Caco-2 (cell line): ENCODE data around the gene DHH. TPM values are rescaled to one million over a fixed set of nuclear protein-coding genes. Genes with fewer than 3 reads are reported as not detected.

Source experiments
- BruUV-seq: library from RNA; stranded (reverse); fragments of 400-500 nt; replicated peaks from 2 replicates; lab custom pipeline; 2021; lab: Mats Ljungman, UMichigan
- CTCF ChIA-PET: fragments of 300-600 bp; sonication (Branson Sonifier 250); formaldehyde crosslinking; loops from one replicate; lab custom pipeline; 2022; ENCODE audit warnings: antibody characterized with exemption; lab: Charles Lee
- POLR2A ChIA-PET: fragments of 300-600 bp; sonication (Branson Sonifier 250); formaldehyde crosslinking; loops from one replicate; lab custom pipeline; 2022; ENCODE audit warnings: antibody characterized with exemption; lab: Charles Lee
- DNase-seq, 2 experiments: peaks; one replicate each; pipeline versions ENCODE4 v3.0.0 to v3.0.0-alpha.2; 2020 to 2022
- H3K27me3 ChIP-seq: replicated peaks from 2 replicates; pipeline ENCODE4 v1.6.0; 2011; ENCODE audit warnings: low read length; ENCODE audit not compliant: control insufficient read depth, insufficient read depth
- H3K36me3 ChIP-seq: 2 replicates; pipeline ENCODE4 v1.5.1; 2011; ENCODE audit warnings: low read length; ENCODE audit not compliant: control insufficient read depth, insufficient read depth
- H3K4me1 ChIP-seq: fragments of 250-450 bp; sonication (Bioruptor Pico); 2 replicates; pipeline ENCODE4 v1.5.1; 2020; ENCODE audit warnings: mild to moderate bottlenecking
- H3K4me3 ChIP-seq: 2 replicates; pipeline ENCODE4 v1.5.1; 2011; ENCODE audit warnings: low read depth, mild to moderate bottlenecking, control low read depth, low read length
- H3K9me3 ChIP-seq: fragments of 250-450 bp; sonication (Bioruptor Pico); 2 replicates; pipeline ENCODE4 v1.5.1; 2020; ENCODE audit warnings: mild to moderate bottlenecking, moderate library complexity
- H3K27ac Mint-ChIP-seq: one replicate; pipeline ENCODE4 v1.8.0; 2022; ENCODE audit warnings: mixed read lengths; ENCODE audit not compliant: unreplicated experiment
- H3K27me3 Mint-ChIP-seq: one replicate; pipeline ENCODE4 v1.8.0; 2022; ENCODE audit warnings: mixed read lengths; ENCODE audit not compliant: insufficient read depth, unreplicated experiment
- H3K36me3 Mint-ChIP-seq: one replicate; pipeline ENCODE4 v1.8.0; 2022; ENCODE audit warnings: mild to moderate bottlenecking, mixed read lengths; ENCODE audit not compliant: insufficient read depth, unreplicated experiment
- H3K4me1 Mint-ChIP-seq: one replicate; pipeline ENCODE4 v1.8.0; 2022; ENCODE audit warnings: low read depth, mixed read lengths; ENCODE audit not compliant: unreplicated experiment
- H3K4me3 Mint-ChIP-seq: one replicate; pipeline ENCODE4 v1.8.0; 2022; ENCODE audit warnings: mild to moderate bottlenecking, moderate library complexity, mixed read lengths; ENCODE audit not compliant: unreplicated experiment
- H3K9me3 Mint-ChIP-seq: one replicate; pipeline ENCODE4 v1.8.0; 2022; ENCODE audit warnings: mixed read lengths; ENCODE audit not compliant: unreplicated experiment
- CTCF ChIP-seq, 2 experiments: fragments of 200-600 bp in 1 of 2; IDR thresholded peaks; 1 replicate in 1 of 2; 2 replicates in 1 of 2; pipeline versions ENCODE4 v1.5.1 to v1.8.0; 2011 to 2022; ENCODE audit warnings: antibody characterized with exemption in 1 of 2, control low read depth in 1 of 2, inconsistent platforms in 1 of 2, low read depth in 1 of 2, low read length in 1 of 2, mild to moderate bottlenecking in 1 of 2, moderate library complexity in 1 of 2; ENCODE audit not compliant: insufficient read depth in 1 of 2, severe bottlenecking in 1 of 2, unreplicated experiment in 1 of 2
- intact Hi-C: fragments of 100-400 bp; cut with micrococcal nuclease; formaldehyde crosslinking; loops from one replicate; pipeline ENCODE4 v1.10.0; 2022; ENCODE audit not compliant: unreplicated experiment
- total RNA-seq: library from RNA; stranded (reverse); gene quantifications from 2 replicates; pipeline ENCODE4 v1.2.3, GENCODE V29; 2022

DHH gene
- total RNA-seq, 1 experiment from 2014 or later, result 0.16 TPM

- intact Hi-C loops, result no loop called here
- H3K27me3 Mint-ChIP-seq, result no peaks in the 10 kb centered on the region
- Histone ChIP-seq H3K27me3 (no peaks in the 10 kb centered on the region), H3K4me1 (peaks cover 8% of the 10 kb centered on the region), H3K9me3 (no peaks in the 10 kb centered on the region), H3K4me3 (peak within 1 kb of the TSS; percentile 88), H3K36me3 (peaks cover 3% of the 10 kb centered on the region; the same call in 1 of the 2 replicates)
- H3K36me3 Mint-ChIP-seq, result peaks cover 52% of the 10 kb centered on the region
- peak within 1 kb of the TSS; percentile 74 for H3K4me3 Mint-ChIP-seq
- H3K27ac Mint-ChIP-seq, result peak within 1 kb of the TSS; percentile 99
- no peaks in the 10 kb centered on the region for H3K9me3 Mint-ChIP-seq
- DNase-seq, result peak; percentile 93 to 97
- peaks cover 10% of the 10 kb centered on the region for H3K4me1 Mint-ChIP-seq
- no peak for TF ChIP-seq CTCF (IDR thresholded peaks at IDR 0.05; ENCODE audit: insufficient read depth in 1 of 2, low read depth in 1 of 2, low read length in 1 of 2, severe bottlenecking in 1 of 2, unreplicated experiment in 1 of 2)
- ChIA-PET POLR2A (interaction anchor here (0.5 to 3.4 kb wide), 20 partner anchors 10 to 838 kb away, joined by 3 to 24 read pairs (median 5); partner anchors contain the start of genes LMBR1L, RHEBL1, SPATS2 and TMBIM6), CTCF (interaction anchor here (0.5 to 4.1 kb wide), 15 partner anchors 10 to 610 kb away, joined by 3 to 43 read pairs (median 6); partner anchors contain the start of genes LMBR1L, PRPF40B, RHEBL1 and TMBIM6)
- BruUV-seq, result no TSS peak
Observed at GRCh38 chr12:49131051-49131893, 36.7 kb upstream of the DHH start, which contains the start of gene TUBA1B. Gene TUBA1B, minus strand, starts transcription at chr12:49131395. Its CDS starts 95 bp downstream, at chr12:49131300.

GRCh38 chr12:49130151-49131050 lies 35.8 kb upstream of the DHH start:
- Histone ChIP-seq H3K4me1 (peaks cover 8% of the 10 kb centered on the region), H3K9me3 (no peaks in the 10 kb centered on the region), H3K36me3 (peaks cover 3% of the 10 kb centered on the region; the same call in 1 of the 2 replicates), H3K4me3 (peak overlapping the region; percentile 88), H3K27me3 (no peaks in the 10 kb centered on the region)
- DNase-seq, result peak; percentile 94 to 96
- CTCF ChIA-PET, result interaction anchor here (0.6 to 4.1 kb wide), 17 partner anchors 9 to 493 kb away, joined by 3 to 43 read pairs (median 6); partner anchors contain the start of genes LMBR1L, PRPF40B, RHEBL1 and TUBA1C
- Mint-ChIP-seq H3K27me3 (no peaks in the 10 kb centered on the region), H3K27ac (peak overlapping the region; percentile 99), H3K36me3 (peaks cover 60% of the 10 kb centered on the region), H3K4me3 (peak overlapping the region; percentile 74), H3K4me1 (peaks cover 10% of the 10 kb centered on the region), H3K9me3 (no peaks in the 10 kb centered on the region)
- POLR2A ChIA-PET, result interaction anchor here (0.6 to 3.4 kb wide), 17 partner anchors 9 to 611 kb away, joined by 3 to 24 read pairs (median 6); partner anchors contain the start of genes LMBR1L, RHEBL1, SPATS2 and TMBIM6
- TF ChIP-seq CTCF (IDR thresholded peaks at IDR 0.05; ENCODE audit: insufficient read depth in 1 of 2, low read depth in 1 of 2, low read length in 1 of 2, severe bottlenecking in 1 of 2, unreplicated experiment in 1 of 2), result peak; percentile 92 to 95
- BruUV-seq, result no TSS peak
- intact Hi-C loops, result loop anchor here (1.0 kb wide), 2 partner anchors 20 to 61 kb away; partner anchors contain the start of genes LMBR1L and RHEBL1
